H1 (cell line): ENCODE measurements around the gene COQ9. TPM values are rescaled to one million over a fixed set of nuclear protein-coding genes. Genes with fewer than 3 reads are reported as not detected.

Source experiments
- CTCF ChIA-PET: fragments of 300-600 bp; sonication (Branson Sonifier 250); formaldehyde crosslinking; loops from one replicate; lab custom pipeline; 2021; ENCODE audit not compliant: partially characterized antibody; lab: Charles Lee
- POLR2A ChIA-PET: fragments of 300-600 bp; sonication (Branson Sonifier 250); formaldehyde crosslinking; loops from one replicate; lab custom pipeline; 2021; ENCODE audit warnings: inconsistent platforms; ENCODE audit not compliant: partially characterized antibody; lab: Charles Lee
- DNase-seq, 2 experiments: peaks; one replicate each; pipeline versions ENCODE4 v3.0.0 to v3.0.0-alpha.2; 2010 to 2022; ENCODE audit warnings: low spot score in 2 of 2, low read depth in 1 of 2, mixed read lengths in 1 of 2
- FAIRE-seq: peaks from 2 replicates; lab custom pipeline; 2011; peaks lifted over from hg19 to GRCh38; lab: Jason Lieb, UNC
- H2AFZ ChIP-seq: 2 replicates; pipeline ENCODE4 v1.8.1; 2012; ENCODE audit warnings: low read length, inconsistent platforms
- H2AK5ac ChIP-seq: 2 replicates; pipeline ENCODE4 v1.6.1; 2013; ENCODE audit warnings: low read depth, low read length
- H2BK120ac ChIP-seq: replicated peaks from 2 replicates; pipeline ENCODE3; 2013; ENCODE audit warnings: low read depth, low read length, inconsistent platforms
- H2BK12ac ChIP-seq: 2 replicates; pipeline ENCODE4 v1.6.1; 2013; ENCODE audit warnings: low read depth, low read length
- H2BK15ac ChIP-seq: 2 replicates; pipeline ENCODE4 v1.6.1; 2013; ENCODE audit warnings: low read length
- H2BK20ac ChIP-seq: 2 replicates; pipeline ENCODE4 v1.6.1; 2013; ENCODE audit warnings: low read length
- H2BK5ac ChIP-seq: 2 replicates; pipeline ENCODE4 v1.6.1; 2013; ENCODE audit warnings: low read depth, low read length
- H3K14ac ChIP-seq: 2 replicates; pipeline ENCODE4 v1.6.1; 2013; ENCODE audit warnings: inconsistent platforms; ENCODE audit not compliant: insufficient read length
- H3K18ac ChIP-seq: 2 replicates; pipeline ENCODE4 v1.6.1; 2013; ENCODE audit warnings: low read length; ENCODE audit errors: extremely low read depth
- H3K23ac ChIP-seq: 2 replicates; pipeline ENCODE4 v1.6.1; 2013; ENCODE audit warnings: inconsistent platforms; ENCODE audit not compliant: insufficient read length
- H3K23me2 ChIP-seq: 2 replicates; pipeline ENCODE4 v1.6.1; 2013; ENCODE audit warnings: low read depth, low read length
- H3K27ac ChIP-seq: 2 replicates; pipeline ENCODE4 v1.6.1; 2011; ENCODE audit warnings: low read depth, low read length, inconsistent platforms
- H3K27me3 ChIP-seq, 4 experiments: replicated peaks in 1 of 4; 1 replicate in 1 of 4; 2 replicates in 3 of 4; pipeline versions ENCODE4 v1.6.1 to v1.8.1; 2011 to 2013; ENCODE audit warnings: low read length in 3 of 4, mild to moderate bottlenecking in 3 of 4, inconsistent platforms in 2 of 4, mixed read lengths in 2 of 4, moderate library complexity in 1 of 4; ENCODE audit not compliant: control insufficient read depth in 3 of 4, insufficient read depth in 3 of 4; ENCODE audit errors: extremely low read depth in 1 of 4
- H3K36me3 ChIP-seq, 4 experiments: 2 replicates each; pipeline versions ENCODE4 v1.6.1 to v1.8.1; 2011 to 2013; ENCODE audit warnings: mild to moderate bottlenecking in 4 of 4, low read length in 3 of 4, moderate library complexity in 2 of 4, control low read depth in 1 of 4, inconsistent platforms in 1 of 4; ENCODE audit not compliant: insufficient read depth in 4 of 4, control insufficient read depth in 2 of 4
- H3K4ac ChIP-seq: replicated peaks from 2 replicates; pipeline ENCODE3; 2013; ENCODE audit warnings: low read length, low read depth, mixed read lengths, inconsistent platforms; ENCODE audit not compliant: insufficient read length
- H3K4me1 ChIP-seq, 4 experiments: replicated peaks in 1 of 4; 1 replicate in 1 of 4; 2 replicates in 3 of 4; pipeline versions ENCODE4 v1.6.1 to v1.8.1; 2011 to 2013; ENCODE audit warnings: low read length in 3 of 4, inconsistent platforms in 2 of 4, mixed read lengths in 1 of 4; ENCODE audit not compliant: insufficient read depth in 4 of 4, control insufficient read depth in 3 of 4
- H3K4me2 ChIP-seq, 2 experiments: 2 replicates each; pipeline versions ENCODE4 v1.6.1 to v1.8.1; 2011 to 2013; ENCODE audit warnings: low read depth in 2 of 2, low read length in 2 of 2, control low read depth in 1 of 2, inconsistent platforms in 1 of 2, mild to moderate bottlenecking in 1 of 2; ENCODE audit not compliant: insufficient read depth in 1 of 2
- H3K4me3 ChIP-seq, 4 experiments: fragments of 200-600, 300-600 bp in 1 of 4; sonication (generic), shearing (Covaris generic), sonication (Bioruptor Twin) in 1 of 4; 2 replicates each; pipeline versions ENCODE4 v1.5.1 to v1.8.1; 2011 to 2016; ENCODE audit warnings: low read length in 4 of 4, low read depth in 3 of 4, control low read depth in 2 of 4, inconsistent platforms in 2 of 4, mild to moderate bottlenecking in 2 of 4, mixed read lengths in 1 of 4, moderate library complexity in 1 of 4; ENCODE audit not compliant: insufficient read depth in 2 of 4; ENCODE audit errors: extremely low read depth in 1 of 4
- H3K56ac ChIP-seq: replicated peaks from 2 replicates; pipeline ENCODE3; 2013; ENCODE audit warnings: low read depth, mild to moderate bottlenecking, mixed read lengths, low read length, inconsistent platforms; ENCODE audit not compliant: insufficient read length
- H3K79me1 ChIP-seq: 2 replicates; pipeline ENCODE4 v1.6.1; 2013; ENCODE audit warnings: low read depth, low read length, control low read depth
- H3K79me2 ChIP-seq, 2 experiments: 2 replicates each; pipeline versions ENCODE4 v1.6.1 to v1.8.1; 2012 to 2013; ENCODE audit warnings: low read length in 2 of 2, mild to moderate bottlenecking in 2 of 2, inconsistent platforms in 1 of 2; ENCODE audit not compliant: insufficient read depth in 2 of 2, control insufficient read depth in 1 of 2
- H3K9ac ChIP-seq, 4 experiments: replicated peaks in 1 of 4; 1 replicate in 1 of 4; 2 replicates in 3 of 4; pipeline versions ENCODE4 v1.6.1 to v1.8.1; 2011 to 2013; ENCODE audit warnings: low read depth in 3 of 4, low read length in 3 of 4, control low read depth in 2 of 4, mild to moderate bottlenecking in 2 of 4, moderate library complexity in 2 of 4, inconsistent platforms in 1 of 4; ENCODE audit errors: extremely low read depth in 1 of 4
- H3K9me3 ChIP-seq, 2 experiments: 2 replicates each; pipeline versions ENCODE4 v1.6.1 to v1.8.1; 2012 to 2013; ENCODE audit warnings: mild to moderate bottlenecking in 2 of 2, moderate library complexity in 2 of 2, control low read depth in 1 of 2, inconsistent platforms in 1 of 2, low read depth in 1 of 2, low read length in 1 of 2, mixed read lengths in 1 of 2; ENCODE audit not compliant: insufficient read depth in 2 of 2
- H4K20me1 ChIP-seq, 2 experiments: replicated peaks in 1 of 2; 2 replicates each; pipeline versions ENCODE3 to v1.8.1; 2011 to 2013; ENCODE audit warnings: inconsistent platforms in 2 of 2, low read length in 2 of 2, mild to moderate bottlenecking in 1 of 2; ENCODE audit not compliant: insufficient read depth in 2 of 2, control insufficient read depth in 1 of 2
- H4K5ac ChIP-seq: 2 replicates; pipeline ENCODE4 v1.6.1; 2013; ENCODE audit warnings: low read length, low read depth, mixed read lengths, inconsistent platforms; ENCODE audit not compliant: insufficient read length
- H4K8ac ChIP-seq: 2 replicates; pipeline ENCODE4 v1.8.0; 2013; ENCODE audit warnings: mild to moderate bottlenecking, moderate library complexity, low read length, inconsistent platforms; ENCODE audit not compliant: insufficient read depth; ENCODE audit errors: extremely low read depth
- H4K91ac ChIP-seq: replicated peaks from 2 replicates; pipeline ENCODE3; 2013; ENCODE audit warnings: low read length, mixed read lengths, inconsistent platforms; ENCODE audit not compliant: insufficient read length
- BCL11A ChIP-seq, 2 experiments: IDR thresholded peaks; one replicate each; pipeline ENCODE4 v1.6.1; 2011; ENCODE audit warnings: low read depth in 2 of 2, low read length in 2 of 2, mild to moderate bottlenecking in 2 of 2
- WGBS, 2 experiments: shearing (Covaris generic) in 1 of 2; methylation state at CpG; one replicate each; pipeline versions ENCODE4 v1.1.6 to v1.1.7; 2013 to 2015; ENCODE audit warnings: low lambda C conversion rate in 2 of 2, mixed read lengths in 2 of 2, inconsistent platforms in 1 of 2, low coverage in 1 of 2, missing lambda C conversion rate in 1 of 2; ENCODE audit not compliant: insufficient replicate concordance in 2 of 2, insufficient coverage in 1 of 2, insufficient read length in 1 of 2; ENCODE audit errors: extremely low coverage in 1 of 2, missing lambda C conversion rate in 1 of 2; 5-methylcytosine and 5-hydroxymethylcytosine counted together
- polyA plus RNA-seq, 7 experiments: library from polyadenylated mRNA; depleted of rRNA in 3 of 7; stranded (reverse) in 5 of 7; unstranded in 2 of 7; fragments of >200 nt in 5 of 7; fragments of 200-250 nt in 2 of 7; gene quantifications; 1 replicate in 5 of 7; 2 replicates in 1 of 7; 4 replicates in 1 of 7; pipeline versions ENCODE4 v1.2.1 to v1.2.3, GENCODE V29; 2011 to 2013; ENCODE audit warnings: missing spikeins in 2 of 7, mixed read lengths in 2 of 7
- total RNA-seq: library from RNA; stranded (reverse); fragmentation: NEBNext Ultra II Directional; extraction: Animal tissue kit (Norgen Biotek cat#: 25700); gene quantifications from 2 replicates; pipeline ENCODE4 v1.2.1, GENCODE V29; 2021

The COQ9 gene
- total and polyA plus RNA-seq, 2 of the 8 experiments (the other 6 are each of a cell fraction or from before 2014, with no cell fraction given), result 33.3 to 60.3 TPM

GRCh38 chr16:57485091-57485915, 38.0 kb downstream of the COQ9 start:
- Histone ChIP-seq H2BK20ac (no peak overlapping the region), H4K5ac (no peak overlapping the region), H3K23ac (no peak overlapping the region), H3K9me3 (peaks cover 3 to 6% of the 10 kb centered on the region in 2 experiments; a peak in 1 of 4 replicates), H3K18ac (no peak overlapping the region), H3K4me2 (peak overlapping the region; percentile 59 to 89), H3K79me1 (no peaks in the 10 kb centered on the region), H3K56ac (no peak overlapping the region), H3K79me2 (no peaks in the 10 kb centered on the region), H2AK5ac (no peak overlapping the region), H3K36me3 (no peaks in the 10 kb centered on the region), H2BK120ac (no peak overlapping the region), H3K23me2 (peaks cover 9% of the 10 kb centered on the region; the same call in 1 of the 2 replicates), H3K4me3 (peak overlapping the region; percentile 53 to 79 (median 72)), H3K27ac (no peak overlapping the region), H3K4me1 (peaks cover 0 to 18% (median 10%) of the 10 kb centered on the region in 4 experiments; a peak in 6 of 7 replicates), H3K4ac (peak overlapping the region; percentile 53), H3K9ac (no peak overlapping the region), H2BK5ac (no peak overlapping the region), H4K91ac (no peak overlapping the region), H2BK12ac (peak overlapping the region; percentile 43; the same call in 1 of the 2 replicates), H3K14ac (no peak overlapping the region), H2AFZ (no peak overlapping the region), H4K20me1 (no peaks in the 10 kb centered on the region), H2BK15ac (no peak overlapping the region), H4K8ac (no peak overlapping the region), H3K27me3 (peaks cover 0 to 12% (median 4%) of the 10 kb centered on the region in 4 experiments; a peak in 4 of 7 replicates)
- WGBS, 2 experiments, result 72% methylated on average over 13 of the region's 14 CpGs; no CpG with 5 or more reads in 1 of the 2 experiments
- no peak for TF ChIP-seq BCL11A (IDR thresholded peaks at IDR 0.05; ENCODE audit: low read depth in 2 of 2, low read length in 2 of 2)
- no peak for FAIRE-seq
- ChIA-PET POLR2A (interaction anchor here (0.7 to 1.8 kb wide), 10 partner anchors 11 to 52 kb away, joined by 3 to 6 read pairs (median 4); no protein-coding TSS in a partner anchor), CTCF (interaction anchor here (0.8 to 14.6 kb wide), 7 partner anchors 9 to 163 kb away, joined by 3 to 144 read pairs (median 7); partner anchors contain the start of genes CCDC102A and POLR2C)
- no peak for DNase-seq
